GM23248 (cell line): ENCODE results near the gene FAM151A.

Source experiments
- EZH2 ChIP-seq: fragments of 200-600 bp; sonication (generic); IDR thresholded peaks from 2 replicates; pipeline ENCODE4 v1.6.1; 2018; ENCODE audit warnings: antibody characterized with exemption, mild to moderate bottlenecking; ENCODE audit not compliant: insufficient read depth, poor library complexity, severe bottlenecking
- EZH2phosphoT487 ChIP-seq: fragments of 200-600 bp; sonication (generic); IDR thresholded peaks from 2 replicates; pipeline ENCODE4 v1.6.1; 2018; ENCODE audit warnings: antibody characterized with exemption, moderate library complexity, mild to moderate bottlenecking, low read depth; ENCODE audit not compliant: insufficient read depth

DNA sequence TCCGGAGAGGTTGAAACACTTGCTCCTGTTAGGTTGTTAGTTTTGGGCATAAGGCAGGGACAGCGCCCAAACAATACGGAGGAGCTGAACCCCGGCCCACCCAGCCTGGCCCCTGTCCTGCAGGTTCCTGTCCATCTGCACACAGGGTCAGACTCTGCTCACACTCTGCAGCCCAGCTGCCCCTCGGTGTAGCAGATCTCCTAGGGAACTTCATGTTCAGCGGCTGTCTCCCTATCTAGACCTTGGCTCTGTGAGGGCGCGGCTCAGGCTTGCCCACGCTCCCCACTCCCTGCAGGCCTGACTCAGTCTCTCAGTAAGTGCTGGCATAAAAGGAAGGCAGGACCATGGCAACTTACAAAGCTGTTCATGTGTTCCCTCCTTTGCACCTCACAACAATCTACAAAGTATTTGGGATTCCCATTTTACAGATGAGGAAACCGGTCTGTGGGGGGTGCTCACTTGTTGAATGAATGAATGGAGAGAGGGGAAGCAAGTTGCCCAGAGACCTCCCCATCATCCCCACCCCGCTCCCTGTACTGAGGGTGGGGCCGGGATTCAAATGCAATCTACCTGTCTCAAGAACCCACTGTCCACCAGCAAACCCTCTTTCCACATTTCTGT lies 49.1 kb downstream of the FAM151A start:
- TF ChIP-seq EZH2 (no peak), EZH2phosphoT487 (no peak)
